ENCODE measurements around the gene NR2C2. TPM values are rescaled to one million over a fixed set of nuclear protein-coding genes. Genes with fewer than 3 reads are reported as not detected.

Gene NR2C2
- total and polyA plus RNA-seq, 9 donors = 11.4 to 56.7 (median 42.4) TPM

DNA sequence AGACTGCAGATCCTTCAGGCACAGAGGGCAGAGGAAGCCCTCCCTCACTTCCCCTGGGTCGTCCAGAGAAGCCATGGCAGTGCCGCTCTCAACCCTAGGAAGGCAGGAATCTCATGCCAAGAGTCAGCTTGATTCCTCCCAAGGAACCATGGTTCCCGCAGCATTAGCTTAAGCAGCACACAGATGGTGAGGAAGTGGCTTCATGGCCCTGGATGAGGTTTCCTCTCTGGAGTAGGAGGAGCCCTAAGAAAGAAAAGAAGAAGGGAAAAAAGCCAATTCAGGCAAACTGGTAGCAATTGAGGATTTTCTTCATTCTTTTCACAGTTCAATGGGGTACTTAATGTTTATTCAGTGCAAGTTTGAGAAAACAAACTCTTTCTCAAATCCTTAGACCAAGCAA is 148.7 kb downstream of the NR2C2 start:
- Histone ChIP-seq H3K4me1 (ENCODE audit: insufficient read depth) (peaks cover 10% of the 10 kb centered on the region), H3K27me3 (no peaks in the 10 kb centered on the region), H3K9me3 (no peaks in the 10 kb centered on the region), H3K36me3 (no peaks in the 10 kb centered on the region), H3K4me3 (no peak overlapping the region), H3K27ac (no peak overlapping the region)
- intact Hi-C loops (cut with DNase I) = no loop called here
- TF ChIP-seq, protein P1, sequence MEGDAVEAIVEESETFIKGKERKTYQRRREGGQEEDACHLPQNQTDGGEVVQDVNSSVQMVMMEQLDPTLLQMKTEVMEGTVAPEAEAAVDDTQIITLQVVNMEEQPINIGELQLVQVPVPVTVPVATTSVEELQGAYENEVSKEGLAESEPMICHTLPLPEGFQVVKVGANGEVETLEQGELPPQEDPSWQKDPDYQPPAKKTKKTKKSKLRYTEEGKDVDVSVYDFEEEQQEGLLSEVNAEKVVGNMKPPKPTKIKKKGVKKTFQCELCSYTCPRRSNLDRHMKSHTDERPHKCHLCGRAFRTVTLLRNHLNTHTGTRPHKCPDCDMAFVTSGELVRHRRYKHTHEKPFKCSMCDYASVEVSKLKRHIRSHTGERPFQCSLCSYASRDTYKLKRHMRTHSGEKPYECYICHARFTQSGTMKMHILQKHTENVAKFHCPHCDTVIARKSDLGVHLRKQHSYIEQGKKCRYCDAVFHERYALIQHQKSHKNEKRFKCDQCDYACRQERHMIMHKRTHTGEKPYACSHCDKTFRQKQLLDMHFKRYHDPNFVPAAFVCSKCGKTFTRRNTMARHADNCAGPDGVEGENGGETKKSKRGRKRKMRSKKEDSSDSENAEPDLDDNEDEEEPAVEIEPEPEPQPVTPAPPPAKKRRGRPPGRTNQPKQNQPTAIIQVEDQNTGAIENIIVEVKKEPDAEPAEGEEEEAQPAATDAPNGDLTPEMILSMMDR (IDR thresholded peaks at IDR 0.05) = no peak
- no peak for TF ChIP-seq EP300 (IDR thresholded peaks at IDR 0.05)
- no peak for TF ChIP-seq POLR2A (IDR thresholded peaks at IDR 0.05)
- DNase-seq = no peak
- 80 to 87% (median 84%) methylated on average over 3 of the region's 3 CpGs for WGBS, 3 donors

DNA sequence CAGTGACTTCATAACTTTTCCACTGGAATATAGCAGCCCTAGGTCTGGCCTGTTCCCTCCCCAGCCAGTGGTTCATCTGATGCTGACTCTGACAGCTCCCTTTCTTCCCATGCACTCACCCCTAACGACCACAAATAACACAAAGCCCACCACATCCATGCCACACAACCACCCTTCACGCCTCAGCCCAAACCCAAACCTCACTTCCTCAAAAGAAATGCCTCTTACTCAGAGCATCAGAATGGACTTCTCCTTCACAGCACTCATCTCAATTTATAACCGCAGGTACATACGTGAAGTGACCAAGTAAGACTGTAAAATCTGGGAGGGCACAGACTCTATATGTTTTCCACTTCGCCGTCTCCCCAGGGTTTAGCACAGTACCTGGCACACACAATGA is 150.5 kb downstream of the NR2C2 start:
- Histone ChIP-seq H3K4me3 (peak overlapping the region; percentile 74), H3K27ac (no peak overlapping the region), H3K4me1 (ENCODE audit: insufficient read depth) (peaks cover 10% of the 10 kb centered on the region), H3K36me3 (no peaks in the 10 kb centered on the region), H3K9me3 (no peaks in the 10 kb centered on the region), H3K27me3 (no peaks in the 10 kb centered on the region)
- intact Hi-C loops (cut with DNase I) = no loop called here
- 37 to 54% (median 44%) methylated on average over 6 of the region's 6 CpGs for WGBS, 3 donors
- DNase-seq = no peak
- TF ChIP-seq, protein P1 (IDR thresholded peaks at IDR 0.05) = no peak
- TF ChIP-seq POLR2A (IDR thresholded peaks at IDR 0.05) (no peak), EP300 (IDR thresholded peaks at IDR 0.05) (no peak)

Other genes starting within 250 kb of the NR2C2 start
- 10 to 100 TPM in 4 of 7 donors, 1 to 10 TPM in 3; 5.1 to 38.3 (median 13.0) TPM for gene FGD5, start 128.6 kb upstream of the NR2C2 start, total RNA-seq
- gene FGD5, start 128.6 kb upstream of the NR2C2 start, polyA plus RNA-seq = 10 to 100 TPM; 11.5 to 17.8 TPM
- 10 to 100 TPM; 22.5 to 50.5 (median 40.7) TPM for gene MRPS25, start 117.7 kb downstream of the NR2C2 start, total RNA-seq
- gene MRPS25, start 117.7 kb downstream of the NR2C2 start, polyA plus RNA-seq = 10 to 100 TPM; 28.1 to 33.9 TPM
- gene RBSN, start 151.6 kb downstream of the NR2C2 start, total RNA-seq = 10 to 100 TPM; 14.4 to 36.5 (median 31.1) TPM
- gene RBSN, start 151.6 kb downstream of the NR2C2 start, polyA plus RNA-seq = 10 to 100 TPM; 13.5 to 31.5 TPM

Measured in ovary (tissue), 9 donors.